ENCODE data around the gene RAD51B.

- TF ChIP-seq YY1 (IDR thresholded peaks at IDR 0.05; ENCODE audit: insufficient read depth, insufficient read length) = no peak
- no peak for TF ChIP-seq ZNF274 (IDR thresholded peaks at IDR 0.05; ENCODE audit: low read depth, low read length)
- TF ChIP-seq SUZ12 (IDR thresholded peaks at IDR 0.05; ENCODE audit: extremely low read depth, insufficient read depth, insufficient read length) = no peak
Measured at GRCh38 chr14:68522510-68523325, 703.1 kb downstream of the RAD51B start.
